Spleen (tissue), 11 donors: ENCODE measurements around the gene ANKS1B. TPM values are rescaled to one million over a fixed set of nuclear protein-coding genes. Genes with fewer than 3 reads are reported as not detected.

Source experiments
- DNase-seq: peaks from one replicate; pipeline ENCODE4 v3.0.0-alpha.2; 2020
- H3K27ac ChIP-seq, 8 donors: fragments of 200-600 bp; sonication (generic) in 7 of 8; 1 replicate in 4 of 8; 2 replicates in 4 of 8; pipeline versions ENCODE4 v1.5.0 to v1.8.0; 2016 to 2021; ENCODE audit warnings: inconsistent platforms in 4 of 8, mild to moderate bottlenecking in 4 of 8, moderate library complexity in 1 of 8
- H3K27me3 ChIP-seq, 7 donors: fragments of 200-600 bp; sonication (generic) in 6 of 7; replicated peaks in 1 of 7; 1 replicate in 4 of 7; 2 replicates in 3 of 7; pipeline versions ENCODE4 v1.5.0 to v1.8.0; 2016 to 2021; ENCODE audit warnings: inconsistent platforms in 3 of 7, mild to moderate bottlenecking in 1 of 7
- H3K36me3 ChIP-seq, 6 donors: fragments of 200-600 bp; sonication (generic) in 5 of 6; 1 replicate in 4 of 6; 2 replicates in 2 of 6; pipeline versions ENCODE4 v1.5.0 to v1.8.0; 2016 to 2021; ENCODE audit warnings: inconsistent platforms in 2 of 6
- H3K4me1 ChIP-seq, 6 donors: fragments of 200-600 bp; sonication (generic) in 5 of 6; 1 replicate in 3 of 6; 2 replicates in 3 of 6; pipeline versions ENCODE4 v1.5.0 to v1.8.0; 2016 to 2021; ENCODE audit warnings: inconsistent platforms in 3 of 6
- H3K4me3 ChIP-seq, 8 donors: fragments of 200-600 bp; sonication (generic) in 7 of 8; 1 replicate in 4 of 8; 2 replicates in 4 of 8; pipeline versions ENCODE4 v1.5.0 to v1.8.0; 2016 to 2021; ENCODE audit warnings: inconsistent platforms in 4 of 8, mild to moderate bottlenecking in 4 of 8, moderate library complexity in 2 of 8
- H3K9me3 ChIP-seq, 8 donors: fragments of 200-600 bp; sonication (generic) in 7 of 8; 1 replicate in 4 of 8; 2 replicates in 4 of 8; pipeline versions ENCODE4 v1.5.0 to v1.8.0; 2016 to 2021; ENCODE audit warnings: inconsistent platforms in 4 of 8
- CTCF ChIP-seq, 11 experiments: fragments of 200-600 bp in 7 of 11; fragments of 450-650 bp in 4 of 11; sonication (generic) in 4 of 11; IDR thresholded peaks in 8 of 11; conservative IDR thresholded peaks in 3 of 11; 1 replicate in 7 of 11; 2 replicates in 4 of 11; pipeline versions ENCODE4 v1.4.0 to v1.8.0; 2016 to 2021; ENCODE audit warnings: antibody characterized with exemption in 11 of 11, inconsistent platforms in 4 of 11, mild to moderate bottlenecking in 1 of 11
- POLR2A ChIP-seq, 3 donors: fragments of 450-650 bp; IDR thresholded peaks; one replicate each; pipeline ENCODE4 v1.5.1; 2017; ENCODE audit warnings: antibody characterized with exemption in 3 of 3, mild to moderate bottlenecking in 1 of 3
- POLR2AphosphoS5 ChIP-seq, 3 donors: sonication (generic); formaldehyde crosslinking; IDR thresholded peaks; one replicate each; pipeline ENCODE4 v1.5.1; 2017; ENCODE audit warnings: antibody characterized with exemption in 3 of 3
- WGBS, 5 donors: extraction: QIAGEN DNeasy Blood & Tissue Kit in 3 of 5; methylation state at CpG; one replicate each; pipeline versions ENCODE4 v1.1.5 to v1.1.7; 2013 to 2018; 5-methylcytosine and 5-hydroxymethylcytosine counted together
- intact Hi-C: fragments of 100-400 bp; cut with DNase I; formaldehyde crosslinking; loops from one replicate; pipeline ENCODE4 v1.15.0; 2023; ENCODE audit warnings: low total_unique reads
- polyA plus RNA-seq, 3 donors: library from polyadenylated mRNA; stranded (reverse); fragments of 200-250 nt; gene quantifications; one replicate each; pipeline ENCODE4 v1.2.1, GENCODE V29; 2013
- total RNA-seq, 7 donors: library from RNA; depleted of rRNA in 3 of 7; stranded (reverse); fragments of >200 nt in 3 of 7; fragmentation: NEBNext Ultra II Directional in 4 of 7; extraction: Animal tissue kit (Norgen Biotek cat#: 25700) in 4 of 7; gene quantifications; one replicate each; pipeline versions ENCODE4 v1.1.0 to v1.2.1, GENCODE V29; 2016 to 2021
- donor health status: healthy with polysubstance abuse.
- donor health status: DM: no; HTN: no; CAD: no; lungs with moderate emphysema.
- donor health status: DM: no; HTN: no; CAD: no.
- donor health status: Bipolar disorder and iron deficiency.
- donor health status: healthy.
- donor health status: DM: no; HTN: no; CAD: no.
- donor health status: DM: yes; HTN: yes; CAD: no.

Gene ANKS1B
- total and polyA plus RNA-seq, 10 donors = 0.21 to 8.0 (median 4.2) TPM

GRCh38 chr12:98780261-98780660 is 1204.5 kb downstream of the ANKS1B start:
- TF ChIP-seq POLR2A (IDR thresholded peaks at IDR 0.05) (no peak), CTCF (IDR thresholded peaks at IDR 0.05 in 8 of 11, conservative IDR thresholded peaks at IDR 0.05 in 3 of 11) (no peak), POLR2AphosphoS5 (IDR thresholded peaks at IDR 0.05) (no peak)
- no peaks in the 10 kb centered on the region for H3K36me3 ChIP-seq
- WGBS, 5 donors = 63 to 76% (median 65%) methylated on average over 4 of the region's 4 CpGs
- H3K9me3 ChIP-seq = no peaks in the 10 kb centered on the region
- no peak overlapping the region for H3K27ac ChIP-seq
- no peak overlapping the region for H3K4me3 ChIP-seq
- no peaks in the 10 kb centered on the region for H3K4me1 ChIP-seq
- intact Hi-C loops = no loop called here
- H3K27me3 ChIP-seq = peaks cover 0 to 3% (median 0%) of the 10 kb centered on the region in 7 donors
- no peak for DNase-seq

DNA sequence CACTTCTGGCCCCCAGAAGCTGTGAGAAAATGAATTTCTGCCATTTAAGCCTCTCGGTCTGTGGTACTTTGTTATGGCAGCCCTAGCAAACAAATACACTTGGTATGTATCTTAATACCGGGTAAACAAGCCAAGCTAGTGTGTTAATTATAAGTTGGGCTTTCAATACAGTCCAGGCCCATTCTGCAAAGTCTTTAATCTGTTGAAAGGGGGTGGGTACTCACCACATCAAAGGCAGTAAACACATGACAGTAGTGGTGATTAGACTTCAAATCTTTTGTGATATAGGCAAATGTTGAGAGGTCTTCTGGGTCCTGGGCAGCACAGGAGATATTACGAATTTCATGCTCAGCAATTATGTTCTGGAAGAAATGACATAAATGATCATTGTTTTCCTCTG is 1211.9 kb downstream of the ANKS1B start:
- Histone ChIP-seq H3K36me3 (no peaks in the 10 kb centered on the region), H3K4me3 (no peak overlapping the region), H3K4me1 (no peaks in the 10 kb centered on the region), H3K27ac (no peak overlapping the region), H3K9me3 (no peaks in the 10 kb centered on the region), H3K27me3 (no peaks in the 10 kb centered on the region)
- no peak for DNase-seq
- WGBS, 5 donors = 87 to 92% (median 89%) methylated on average over 3 of the region's 3 CpGs
- TF ChIP-seq CTCF (IDR thresholded peaks at IDR 0.05 in 8 of 11, conservative IDR thresholded peaks at IDR 0.05 in 3 of 11) = no peak
- TF ChIP-seq POLR2AphosphoS5 (IDR thresholded peaks at IDR 0.05) = no peak
- TF ChIP-seq POLR2A (IDR thresholded peaks at IDR 0.05) = no peak
- intact Hi-C loops = no loop called here

- Histone ChIP-seq H3K27ac (no peak overlapping the region), H3K4me1 (no peaks in the 10 kb centered on the region), H3K9me3 (no peaks in the 10 kb centered on the region), H3K4me3 (no peak overlapping the region), H3K27me3 (no peaks in the 10 kb centered on the region), H3K36me3 (no peaks in the 10 kb centered on the region)
- 88 to 92% (median 91%) methylated on average over 8 of the region's 8 CpGs for WGBS, 5 donors
- no peak for DNase-seq
- TF ChIP-seq POLR2AphosphoS5 (IDR thresholded peaks at IDR 0.05) (no peak), CTCF (IDR thresholded peaks at IDR 0.05 in 8 of 11, conservative IDR thresholded peaks at IDR 0.05 in 3 of 11) (no peak), POLR2A (IDR thresholded peaks at IDR 0.05) (no peak)
- intact Hi-C loops = no loop called here
These were observed 1212.7 kb downstream of the ANKS1B start for GRCh38 chr12:98771811-98772752.

DNA sequence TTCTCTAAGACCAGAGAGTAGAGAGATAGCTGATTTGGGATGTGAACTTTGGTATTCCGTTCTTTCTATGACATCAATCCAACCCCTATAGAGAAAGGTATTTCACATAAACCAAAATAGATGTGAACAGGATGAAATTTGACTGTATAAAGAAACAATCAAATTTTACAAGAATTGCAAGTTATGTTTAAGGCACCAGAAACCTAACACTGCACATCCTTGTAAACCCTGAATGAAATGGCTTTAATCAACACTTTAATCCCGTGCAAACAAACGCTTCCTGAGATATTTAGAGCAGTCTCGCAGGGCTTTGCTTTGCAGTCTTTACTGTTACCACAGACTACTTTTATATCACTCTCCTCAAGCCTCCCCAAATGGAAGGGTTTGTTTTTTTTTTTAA is 1214.5 kb downstream of the ANKS1B start:
- H3K4me1 ChIP-seq = no peaks in the 10 kb centered on the region
- DNase-seq = no peak
- H3K36me3 ChIP-seq = no peaks in the 10 kb centered on the region
- no peak for TF ChIP-seq POLR2A (IDR thresholded peaks at IDR 0.05)
- 88 to 90% (median 90%) methylated on average over 4 of the region's 4 CpGs for WGBS, 5 donors
- no peak overlapping the region for H3K4me3 ChIP-seq
- H3K27ac ChIP-seq = no peak overlapping the region
- no peaks in the 10 kb centered on the region for H3K9me3 ChIP-seq
- no peaks in the 10 kb centered on the region for H3K27me3 ChIP-seq
- intact Hi-C loops = no loop called here
